Osteoblast (primary cell): ENCODE measurements around the gene PCDH8. TPM values are rescaled to one million over a fixed set of nuclear protein-coding genes. Genes with fewer than 3 reads are reported as not detected.

ENCODE experiments used
- DNase-seq: peaks from one replicate; pipeline ENCODE4 v3.0.0; 2011; ENCODE audit warnings: low spot score, mixed read lengths; ENCODE audit not compliant: insufficient read length; ENCODE audit errors: missing footprints
- H2AFZ ChIP-seq: 2 replicates; pipeline ENCODE4 v1.6.0; 2011; ENCODE audit warnings: mild to moderate bottlenecking, low read length
- H3K27ac ChIP-seq: 2 replicates; pipeline ENCODE4 v1.5.1; 2011; ENCODE audit warnings: mild to moderate bottlenecking, low read depth, low read length, moderate library complexity
- H3K27me3 ChIP-seq: 2 replicates; pipeline ENCODE4 v1.6.0; 2012; ENCODE audit warnings: mild to moderate bottlenecking, control low read depth, inconsistent platforms, low read length, moderate library complexity; ENCODE audit not compliant: insufficient read depth
- H3K36me3 ChIP-seq: 2 replicates; pipeline ENCODE4 v1.5.1; 2011; ENCODE audit warnings: mild to moderate bottlenecking, low read length, control low read depth, moderate library complexity; ENCODE audit not compliant: insufficient read depth
- H3K4me1 ChIP-seq: 2 replicates; pipeline ENCODE4 v1.5.1; 2011; ENCODE audit warnings: mild to moderate bottlenecking, low read length, control low read depth, moderate library complexity; ENCODE audit not compliant: insufficient read depth
- H3K4me2 ChIP-seq: 2 replicates; pipeline ENCODE4 v1.6.0; 2011; ENCODE audit warnings: mild to moderate bottlenecking, low read length; ENCODE audit not compliant: insufficient read depth
- H3K4me3 ChIP-seq: fragments of 200-600 bp; sonication (generic); 3 replicates; pipeline ENCODE4 v1.5.1; 2012; ENCODE audit warnings: mild to moderate bottlenecking, low read length, inconsistent platforms; ENCODE audit not compliant: insufficient read depth
- H3K79me2 ChIP-seq: 2 replicates; pipeline ENCODE4 v1.6.0; 2012; ENCODE audit warnings: mild to moderate bottlenecking, low read length, control low read depth, inconsistent platforms; ENCODE audit not compliant: insufficient read depth
- H3K9me3 ChIP-seq: 2 replicates; pipeline ENCODE4 v1.5.1; 2011; ENCODE audit warnings: low read depth, low read length, control low read depth
- H4K20me1 ChIP-seq: 2 replicates; pipeline ENCODE4 v1.6.0; 2012; ENCODE audit warnings: mild to moderate bottlenecking, low read length, control low read depth; ENCODE audit not compliant: insufficient read depth
- CTCF ChIP-seq: IDR thresholded peaks from 2 replicates; pipeline ENCODE4 v1.5.1; 2011; ENCODE audit warnings: mild to moderate bottlenecking, low read depth, low read length, moderate library complexity; ENCODE audit errors: extremely low read depth
- total RNA-seq: library from RNA; depleted of rRNA; stranded (reverse); fragments of >200 nt; gene quantifications from 2 replicates; pipeline ENCODE4 v1.2.3, GENCODE V29; 2012

The PCDH8 gene
- total RNA-seq, 1 donor, result not detected

GRCh38 chr13:52845766-52846566 is 2.5 kb downstream of the PCDH8 start:
- H3K79me2 ChIP-seq, result no peaks in the 10 kb centered on the region
- no peak overlapping the region for H2AFZ ChIP-seq
- no peak overlapping the region for H3K4me3 ChIP-seq
- H3K9me3 ChIP-seq, result no peaks in the 10 kb centered on the region
- H3K27ac ChIP-seq, result no peak overlapping the region
- H3K36me3 ChIP-seq, result no peaks in the 10 kb centered on the region
- no peaks in the 10 kb centered on the region for H3K4me1 ChIP-seq
- no peak for TF ChIP-seq CTCF
- no peak overlapping the region for H3K4me2 ChIP-seq
- peaks cover 57% of the 10 kb centered on the region for H3K27me3 ChIP-seq
- H4K20me1 ChIP-seq, result no peaks in the 10 kb centered on the region
- DNase-seq, result peak; percentile 87

- Histone ChIP-seq H3K36me3 (no peaks in the 10 kb centered on the region), H3K4me1 (no peaks in the 10 kb centered on the region), H3K9me3 (no peaks in the 10 kb centered on the region), H4K20me1 (no peaks in the 10 kb centered on the region), H3K27ac (no peak overlapping the region), H3K4me3 (no peak overlapping the region), H3K27me3 (peaks cover 54% of the 10 kb centered on the region), H2AFZ (no peak overlapping the region), H3K4me2 (no peak overlapping the region), H3K79me2 (no peaks in the 10 kb centered on the region)
- no peak for DNase-seq
- TF ChIP-seq CTCF, result no peak
Observed at GRCh38 chr13:52845334-52845761, 3.1 kb downstream of the PCDH8 start.

- Histone ChIP-seq H3K4me1 (no peaks in the 10 kb centered on the region), H3K9me3 (no peaks in the 10 kb centered on the region), H4K20me1 (no peaks in the 10 kb centered on the region), H3K27me3 (peaks cover 49% of the 10 kb centered on the region), H3K4me2 (no peak overlapping the region), H3K27ac (no peak overlapping the region), H3K36me3 (no peaks in the 10 kb centered on the region), H3K79me2 (no peaks in the 10 kb centered on the region), H2AFZ (no peak overlapping the region), H3K4me3 (no peak overlapping the region)
- no peak for DNase-seq
- TF ChIP-seq CTCF, result no peak
Observed at GRCh38 chr13:52844836-52845235, 3.6 kb downstream of the PCDH8 start.

GRCh38 chr13:52842441-52842840 is 6.0 kb downstream of the PCDH8 start:
- H3K9me3 ChIP-seq, result no peaks in the 10 kb centered on the region
- no peaks in the 10 kb centered on the region for H3K4me1 ChIP-seq
- peaks cover 27% of the 10 kb centered on the region for H3K27me3 ChIP-seq
- DNase-seq, result no peak
- H2AFZ ChIP-seq, result no peak overlapping the region
- H3K36me3 ChIP-seq, result no peaks in the 10 kb centered on the region
- H3K27ac ChIP-seq, result no peak overlapping the region
- H3K4me2 ChIP-seq, result no peak overlapping the region
- no peak for TF ChIP-seq CTCF
- H4K20me1 ChIP-seq, result no peaks in the 10 kb centered on the region
- H3K4me3 ChIP-seq, result no peak overlapping the region
- H3K79me2 ChIP-seq, result no peaks in the 10 kb centered on the region
